ENCODE results near the gene LCE2B.

- TF ChIP-seq CTCF (IDR thresholded peaks at IDR 0.05) (no peak), EP300 (IDR thresholded peaks at IDR 0.05) (no peak), POLR2A (IDR thresholded peaks at IDR 0.05) (no peak)
Measured at GRCh38 chr1:152679459-152679858, 6.5 kb upstream of the LCE2B start.
